GM19463 (cell line): ENCODE measurements around the gene VAV1.

ENCODE experiments used
- ATAC-seq: cut with Tn5 transposase; IDR thresholded peaks from one replicate; pipeline ENCODE4 v1.9.1; 2021; ENCODE audit warnings: mild to moderate bottlenecking, moderate library complexity; ENCODE audit not compliant: unreplicated experiment

Gene VAV1, protein sequence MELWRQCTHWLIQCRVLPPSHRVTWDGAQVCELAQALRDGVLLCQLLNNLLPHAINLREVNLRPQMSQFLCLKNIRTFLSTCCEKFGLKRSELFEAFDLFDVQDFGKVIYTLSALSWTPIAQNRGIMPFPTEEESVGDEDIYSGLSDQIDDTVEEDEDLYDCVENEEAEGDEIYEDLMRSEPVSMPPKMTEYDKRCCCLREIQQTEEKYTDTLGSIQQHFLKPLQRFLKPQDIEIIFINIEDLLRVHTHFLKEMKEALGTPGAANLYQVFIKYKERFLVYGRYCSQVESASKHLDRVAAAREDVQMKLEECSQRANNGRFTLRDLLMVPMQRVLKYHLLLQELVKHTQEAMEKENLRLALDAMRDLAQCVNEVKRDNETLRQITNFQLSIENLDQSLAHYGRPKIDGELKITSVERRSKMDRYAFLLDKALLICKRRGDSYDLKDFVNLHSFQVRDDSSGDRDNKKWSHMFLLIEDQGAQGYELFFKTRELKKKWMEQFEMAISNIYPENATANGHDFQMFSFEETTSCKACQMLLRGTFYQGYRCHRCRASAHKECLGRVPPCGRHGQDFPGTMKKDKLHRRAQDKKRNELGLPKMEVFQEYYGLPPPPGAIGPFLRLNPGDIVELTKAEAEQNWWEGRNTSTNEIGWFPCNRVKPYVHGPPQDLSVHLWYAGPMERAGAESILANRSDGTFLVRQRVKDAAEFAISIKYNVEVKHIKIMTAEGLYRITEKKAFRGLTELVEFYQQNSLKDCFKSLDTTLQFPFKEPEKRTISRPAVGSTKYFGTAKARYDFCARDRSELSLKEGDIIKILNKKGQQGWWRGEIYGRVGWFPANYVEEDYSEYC

DNA sequence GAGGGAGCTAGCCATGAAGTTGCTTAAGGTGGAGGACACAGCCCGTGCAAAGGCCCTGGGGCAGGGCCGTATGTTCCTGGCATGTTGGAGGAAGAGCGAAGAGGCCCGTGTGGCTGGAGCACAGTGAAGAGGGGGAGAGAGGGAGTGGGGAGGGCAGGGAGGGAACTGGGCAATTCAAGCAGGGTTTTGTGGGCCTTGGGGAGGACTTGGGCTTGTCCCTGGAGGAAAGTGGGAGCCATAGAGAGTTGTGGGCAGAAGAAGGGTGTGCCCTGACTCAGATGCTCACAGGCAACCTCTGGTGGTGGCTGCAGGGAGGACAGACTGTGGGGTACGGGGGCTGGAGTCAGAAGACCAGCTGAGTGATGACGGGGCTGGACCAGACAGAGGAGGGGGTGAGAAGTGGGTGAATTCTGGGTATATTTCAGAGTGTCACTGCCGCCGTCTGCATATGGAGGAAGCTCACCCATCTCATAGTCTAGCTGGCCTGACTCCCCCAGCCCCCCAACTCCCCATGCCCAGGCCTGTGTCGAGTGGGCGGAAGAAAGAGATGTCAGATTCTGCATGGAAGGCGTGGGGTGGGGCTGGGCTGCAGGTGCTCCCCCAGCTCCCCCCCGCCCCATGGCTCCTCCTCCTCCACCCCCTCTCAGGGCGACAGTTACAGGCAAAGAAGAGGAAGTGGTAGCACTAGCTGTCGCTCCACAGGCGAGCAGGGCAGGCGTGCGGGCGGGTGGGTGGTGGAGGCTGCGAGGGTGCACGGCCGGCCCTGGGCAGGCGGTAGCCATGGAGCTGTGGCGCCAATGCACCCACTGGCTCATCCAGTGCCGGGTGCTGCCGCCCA lies at the start of gene VAV1:
Gene VAV1, plus strand, starts transcription at position 681 of the 838 bp plus-strand sequence. Its CDS starts 100 bp downstream, at position 781.
- peak; percentile 52 for ATAC-seq

DNA sequence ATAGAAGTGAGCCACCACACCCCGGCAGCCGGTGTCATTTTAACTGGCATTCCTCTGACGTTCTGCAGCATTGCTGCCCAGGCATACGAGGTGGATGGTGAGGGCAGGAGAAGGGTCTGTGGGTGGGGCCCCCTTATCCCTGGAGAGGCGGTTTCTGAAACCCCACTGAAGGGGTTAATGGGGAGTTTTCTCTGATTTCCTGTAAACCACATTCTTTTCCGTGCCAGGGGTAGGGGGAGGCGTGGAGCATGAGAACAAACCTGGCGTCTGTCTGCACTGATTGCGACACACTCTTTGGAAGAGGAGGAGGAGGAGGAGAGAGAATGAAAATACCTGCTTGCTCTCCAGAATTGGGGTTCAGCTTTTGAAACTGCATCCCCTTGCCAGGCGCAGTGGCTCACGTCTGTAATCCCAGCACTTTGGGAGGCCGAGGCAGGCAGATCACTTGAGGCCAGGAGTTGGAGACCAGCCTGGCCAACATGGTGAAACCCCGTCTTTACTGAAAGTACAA lies 49.3 kb upstream of the VAV1 start:
- ATAC-seq: no peak

DNA sequence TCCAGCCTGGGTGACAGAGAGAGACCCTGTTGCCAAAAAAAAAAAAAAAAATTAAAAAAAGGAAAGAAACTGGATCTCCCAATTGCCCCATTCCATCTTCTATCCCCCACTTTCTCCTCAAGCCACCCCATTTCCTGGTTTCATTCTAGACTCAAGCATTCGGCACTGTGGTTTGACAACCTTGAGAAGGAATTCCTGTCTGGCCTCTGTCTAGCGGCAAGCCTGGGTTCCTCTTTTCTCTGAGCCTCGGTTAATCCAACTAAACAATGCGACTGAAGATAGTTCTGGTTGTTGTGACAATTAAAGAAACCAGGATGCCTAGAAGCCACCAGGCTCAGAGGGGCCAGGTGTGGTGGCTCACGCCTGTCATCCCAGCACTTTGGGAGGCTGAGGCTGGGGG lies 48.8 kb upstream of the VAV1 start:
- ATAC-seq: no peak

DNA sequence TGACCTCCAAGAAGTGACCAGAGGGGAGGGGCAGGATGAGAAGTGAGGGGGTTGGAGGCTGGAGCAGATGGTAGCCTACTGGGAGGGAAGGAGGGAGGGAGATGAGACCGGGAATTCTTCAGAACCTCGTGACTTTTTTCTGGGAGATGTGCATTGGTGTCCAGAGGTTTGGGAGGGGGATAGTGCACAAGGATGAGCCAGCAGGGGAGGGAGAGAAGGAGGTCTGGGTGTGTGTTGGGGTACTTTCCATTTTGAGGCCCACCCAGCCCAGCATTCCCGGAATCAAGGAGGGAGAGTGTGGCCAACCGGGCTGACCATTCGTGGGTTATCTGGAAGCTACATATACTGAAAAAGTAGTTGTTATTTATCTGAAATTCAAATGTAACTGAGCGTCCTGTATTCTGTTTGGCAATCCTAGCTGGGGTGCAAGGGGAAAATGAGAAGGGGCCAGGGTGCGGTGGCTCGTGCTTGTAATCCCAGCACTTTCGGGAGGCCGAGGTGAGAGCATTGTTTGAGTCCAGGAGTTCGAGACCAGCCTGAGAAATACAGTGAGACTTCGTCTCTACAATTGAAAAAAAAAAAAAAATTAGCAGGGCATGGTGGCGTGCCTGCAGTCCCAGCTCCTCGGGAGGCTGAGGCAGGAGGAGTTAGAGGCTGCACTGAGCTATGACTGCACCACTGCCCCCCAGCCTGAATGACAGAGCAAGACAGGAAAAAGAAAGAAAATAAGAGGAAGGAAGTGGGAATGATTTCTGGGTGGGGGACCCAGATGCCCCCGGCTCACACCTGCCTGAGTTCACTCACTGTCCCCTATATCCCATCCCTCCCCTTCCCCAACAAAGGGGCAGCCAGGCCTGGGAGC lies 47.6 kb upstream of the VAV1 start:
- no peak for ATAC-seq

DNA sequence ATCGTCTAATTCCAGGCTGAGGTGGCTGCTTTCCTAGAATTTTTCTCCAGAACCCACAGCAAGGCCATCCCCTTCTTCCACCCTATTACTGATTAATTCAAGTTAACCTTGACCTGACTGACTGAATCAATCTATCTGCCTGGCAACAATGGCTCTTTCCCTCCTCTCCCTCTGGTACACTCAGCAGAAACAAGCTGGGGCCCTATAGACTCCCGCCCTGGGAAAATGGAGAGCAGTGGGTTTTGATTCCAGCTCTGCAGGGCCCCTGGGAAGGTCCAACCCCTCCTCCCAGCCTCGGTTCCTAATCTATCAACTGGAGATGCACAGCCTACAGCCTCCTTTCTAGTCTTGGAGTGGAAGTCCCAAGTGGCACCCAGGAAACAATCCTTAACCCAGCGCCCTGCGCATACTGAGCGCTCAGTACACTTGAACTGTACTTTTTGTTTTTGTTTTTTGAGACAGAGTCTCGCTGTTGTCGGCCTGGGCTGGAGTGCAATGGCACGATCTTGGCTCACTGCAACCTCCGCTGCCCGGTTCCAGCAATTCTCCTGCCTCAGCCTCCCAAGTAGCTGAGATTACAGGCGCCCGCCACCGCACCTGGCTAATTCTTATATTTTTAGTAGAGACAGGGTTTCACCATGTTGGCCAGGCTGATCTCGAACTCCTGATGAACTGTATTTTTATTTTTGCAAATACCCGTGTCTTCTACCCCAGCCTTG lies 46.8 kb upstream of the VAV1 start:
- ATAC-seq: no peak

DNA sequence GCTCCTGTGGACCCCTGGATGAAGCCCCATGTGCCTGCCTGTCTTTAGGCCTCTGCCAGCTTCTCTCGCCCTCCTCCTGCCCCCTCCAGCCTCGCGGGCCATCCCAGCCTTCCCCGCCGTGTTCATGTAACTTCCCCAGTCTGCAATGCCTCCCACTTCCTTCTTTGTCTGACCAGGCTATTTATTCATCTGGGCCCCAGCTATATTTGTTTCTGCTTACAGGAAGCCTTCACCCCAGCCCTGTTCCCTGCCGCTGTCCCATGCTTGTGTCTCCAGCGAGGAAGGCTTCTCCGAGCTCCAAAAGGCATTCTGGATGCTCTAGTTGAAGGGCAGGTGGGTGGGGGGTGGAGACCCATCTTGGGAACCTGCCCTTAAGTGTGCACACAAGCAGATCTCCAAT lies 44.2 kb upstream of the VAV1 start:
- no peak for ATAC-seq

DNA sequence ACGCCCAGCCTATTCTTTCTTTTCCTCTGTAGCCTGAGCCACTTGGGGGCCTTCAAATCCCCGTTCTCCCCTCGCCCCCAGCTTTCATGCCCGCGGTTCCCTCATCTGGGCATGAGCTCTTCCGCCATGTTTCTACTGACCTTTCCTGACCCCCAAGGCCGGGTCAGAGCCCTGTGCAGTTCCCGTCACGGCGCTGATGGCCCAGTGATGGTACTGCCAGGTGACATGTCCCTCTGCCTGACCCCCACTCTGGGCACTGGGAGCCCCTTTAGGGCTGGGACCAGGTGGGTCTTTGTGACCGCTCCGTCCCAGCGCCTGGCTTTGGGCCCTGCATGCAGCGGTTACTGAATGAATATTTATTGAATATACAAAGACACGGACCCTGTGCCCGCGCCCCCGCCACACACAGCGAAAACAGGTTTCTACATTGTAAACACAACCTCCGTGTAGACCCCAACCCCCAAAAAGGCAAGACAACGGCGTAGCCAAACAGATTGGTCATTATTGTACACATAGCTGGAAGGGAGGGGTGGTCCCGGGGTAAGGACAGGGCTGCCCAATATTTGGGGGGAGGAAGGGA lies 42.8 kb upstream of the VAV1 start:
- ATAC-seq: no peak

DNA sequence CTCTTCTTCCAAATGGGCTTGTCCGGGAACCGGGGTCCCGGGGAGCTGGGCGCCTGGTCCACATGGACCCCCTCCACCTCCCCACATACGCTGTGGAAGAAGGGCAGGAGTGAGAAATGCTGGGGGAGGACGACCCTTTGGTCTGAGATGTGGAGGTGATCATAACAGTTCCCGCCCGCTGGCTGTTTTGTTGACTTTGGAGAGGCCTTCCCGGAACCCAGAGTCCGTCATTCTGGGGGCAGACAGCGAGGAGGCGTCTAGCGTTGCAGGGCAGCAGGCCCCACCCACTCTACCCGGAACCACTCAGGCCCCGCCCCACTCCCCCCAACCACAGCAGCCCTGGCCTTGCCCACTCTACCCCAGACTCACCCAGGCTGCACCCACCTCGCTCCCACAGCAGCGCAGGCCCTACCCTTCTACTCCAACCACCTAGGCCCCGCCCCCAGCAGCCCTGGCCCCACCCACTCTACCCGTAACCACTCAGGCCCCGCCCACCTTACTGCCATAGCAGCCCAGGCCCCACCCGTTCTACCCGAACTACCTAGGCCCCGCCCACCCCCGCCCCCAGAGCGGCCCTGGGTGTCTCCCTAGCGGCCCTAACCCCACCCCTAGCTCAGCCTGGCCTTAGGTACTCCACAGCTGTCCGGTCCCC lies 42.2 kb upstream of the VAV1 start:
- ATAC-seq: no peak

DNA sequence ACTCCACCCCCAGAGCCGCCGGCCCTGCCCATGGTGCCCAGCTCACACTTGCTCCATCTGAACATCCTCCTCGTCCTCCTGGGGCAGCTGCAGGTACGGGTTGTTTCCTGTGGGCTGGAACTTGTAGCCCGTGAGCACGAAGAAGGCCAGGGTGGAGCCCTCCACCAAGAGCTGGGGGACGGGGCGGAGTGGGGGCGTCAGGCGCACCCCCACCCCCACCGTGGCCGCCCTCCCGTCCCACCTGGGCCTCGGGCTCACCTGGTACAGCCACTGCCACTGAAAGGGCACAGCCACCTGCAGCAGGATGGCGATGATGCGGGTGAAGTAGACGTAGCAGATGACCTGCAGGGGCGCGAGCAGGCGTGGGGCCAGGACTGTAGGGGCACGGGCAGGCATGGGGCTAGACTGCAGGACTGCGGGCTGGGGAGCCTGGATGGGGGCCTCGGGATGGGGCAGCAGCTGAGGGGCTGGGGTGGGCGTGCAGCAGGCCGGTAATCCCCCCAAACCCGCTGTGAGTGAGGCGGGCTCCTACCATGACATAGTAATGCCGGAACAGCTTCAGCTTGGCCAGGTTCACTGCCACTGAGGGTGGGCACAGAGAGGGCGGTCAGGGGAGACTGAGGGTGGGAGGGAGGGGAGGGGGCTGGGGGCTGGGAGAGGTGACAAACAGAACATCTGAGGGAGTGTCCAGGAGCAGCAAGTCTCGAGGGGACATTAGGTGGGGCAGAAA lies 41.4 kb upstream of the VAV1 start:
- ATAC-seq: no peak

DNA sequence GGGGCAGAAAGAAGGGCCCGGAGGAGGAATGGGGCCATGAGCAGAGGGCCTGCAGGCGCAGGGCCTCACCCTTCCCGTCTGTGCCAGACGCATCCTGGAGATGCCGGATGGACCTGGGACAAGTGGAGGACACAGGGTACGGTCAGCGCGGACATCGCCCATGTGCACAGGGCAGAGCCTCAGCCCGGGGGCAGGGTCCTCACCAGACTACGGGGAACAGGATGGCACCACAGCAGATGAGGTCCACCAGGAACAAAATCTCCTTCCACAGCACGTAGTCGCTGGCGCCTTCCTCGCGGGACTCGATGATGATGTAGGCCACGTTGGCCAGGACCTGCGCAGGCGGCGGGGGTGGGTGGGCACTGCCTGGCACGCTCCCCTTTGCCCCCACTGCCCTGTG lies 40.7 kb upstream of the VAV1 start:
- no peak for ATAC-seq

DNA sequence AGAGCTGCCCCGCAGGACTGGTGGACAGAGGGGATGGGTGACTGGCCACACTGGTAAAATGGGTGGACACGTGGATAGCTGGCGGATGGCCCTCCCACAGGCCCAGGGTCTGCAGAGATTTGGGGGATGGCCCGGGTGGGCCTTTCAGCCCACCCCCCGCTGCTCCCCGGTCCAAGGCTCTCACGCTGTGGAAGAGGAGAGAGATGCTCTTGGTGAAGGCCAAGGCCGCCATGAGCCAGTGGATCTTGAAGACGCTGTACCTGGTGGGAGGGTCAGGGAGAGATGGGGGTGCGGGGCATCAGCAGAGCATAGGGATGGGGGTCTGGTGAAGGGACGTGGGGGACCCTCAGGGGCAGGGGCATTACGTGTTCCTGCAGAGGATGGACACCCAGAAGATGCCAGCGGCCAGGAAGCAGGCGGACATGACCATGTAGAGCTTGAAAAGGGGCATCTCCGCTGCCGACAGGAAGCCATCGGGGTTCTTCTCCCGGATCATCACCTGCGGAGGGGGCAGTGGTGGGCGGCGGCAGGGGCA lies 39.6 kb upstream of the VAV1 start:
- ATAC-seq: no peak

DNA sequence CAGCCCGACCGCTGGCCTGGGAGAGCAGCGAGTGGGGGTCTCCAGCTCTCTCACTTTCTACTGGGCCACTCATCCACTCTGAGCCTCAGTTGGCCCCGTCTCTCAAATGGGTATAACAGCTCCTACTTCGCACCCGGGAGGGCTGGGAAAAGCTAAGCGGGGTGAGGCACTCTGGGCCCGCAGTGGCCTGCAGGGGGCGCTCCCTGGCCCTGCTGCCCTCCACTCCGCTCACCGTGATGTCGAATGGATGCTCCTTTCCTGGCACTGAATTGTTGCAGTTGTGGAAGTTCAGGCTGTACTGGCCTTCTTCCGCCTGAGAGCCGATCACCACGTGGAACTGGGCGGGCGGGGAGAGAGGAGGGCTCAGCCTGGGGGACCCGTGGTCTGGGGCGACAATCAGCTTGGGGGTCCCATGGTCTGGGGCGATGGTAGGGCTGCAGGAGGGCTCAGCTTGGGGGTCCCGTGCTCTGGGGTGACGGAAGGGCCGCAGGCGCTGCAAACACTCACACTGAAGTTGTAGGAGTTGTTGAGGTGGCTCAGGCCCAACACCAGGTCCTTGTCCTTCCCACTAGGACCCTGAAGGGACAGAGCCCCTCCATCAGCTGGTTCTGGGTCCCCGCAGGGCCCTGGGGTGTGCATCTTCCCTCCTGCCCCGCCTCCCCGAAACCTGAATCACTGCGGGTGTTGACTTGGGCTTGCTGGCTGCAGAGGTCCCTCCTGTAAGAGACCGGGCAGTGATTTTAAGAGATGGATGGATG lies 39.0 kb upstream of the VAV1 start:
- ATAC-seq: no peak

DNA sequence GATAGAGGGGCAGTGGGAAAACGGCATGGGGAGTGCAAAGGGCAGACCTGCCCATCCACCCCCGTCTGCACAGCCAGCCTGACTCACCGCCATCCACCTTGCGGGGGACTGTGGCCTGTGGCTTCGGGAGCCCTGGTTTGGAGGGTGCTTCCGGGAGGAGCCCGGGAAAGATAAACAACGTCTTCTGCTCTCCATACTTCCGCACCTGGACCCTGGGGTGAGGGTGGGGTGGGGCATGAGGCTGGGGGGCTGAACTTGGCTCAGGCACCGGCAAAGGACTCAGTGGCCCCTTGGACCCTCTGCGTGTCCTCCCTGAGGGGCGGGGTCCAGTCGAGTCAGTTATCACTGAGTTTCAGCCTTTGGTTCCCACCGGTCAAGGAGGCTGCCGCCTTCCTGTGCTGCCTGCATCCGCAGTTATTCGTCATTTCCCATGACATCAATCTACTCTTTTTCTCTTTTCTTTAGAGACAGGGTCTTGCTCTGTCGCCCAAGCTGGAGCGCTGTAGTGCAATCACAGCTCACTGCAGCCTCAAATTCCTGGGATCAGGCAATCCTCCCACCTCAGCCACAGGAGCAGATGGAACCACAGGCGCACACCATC lies 38.3 kb upstream of the VAV1 start:
- no peak for ATAC-seq

DNA sequence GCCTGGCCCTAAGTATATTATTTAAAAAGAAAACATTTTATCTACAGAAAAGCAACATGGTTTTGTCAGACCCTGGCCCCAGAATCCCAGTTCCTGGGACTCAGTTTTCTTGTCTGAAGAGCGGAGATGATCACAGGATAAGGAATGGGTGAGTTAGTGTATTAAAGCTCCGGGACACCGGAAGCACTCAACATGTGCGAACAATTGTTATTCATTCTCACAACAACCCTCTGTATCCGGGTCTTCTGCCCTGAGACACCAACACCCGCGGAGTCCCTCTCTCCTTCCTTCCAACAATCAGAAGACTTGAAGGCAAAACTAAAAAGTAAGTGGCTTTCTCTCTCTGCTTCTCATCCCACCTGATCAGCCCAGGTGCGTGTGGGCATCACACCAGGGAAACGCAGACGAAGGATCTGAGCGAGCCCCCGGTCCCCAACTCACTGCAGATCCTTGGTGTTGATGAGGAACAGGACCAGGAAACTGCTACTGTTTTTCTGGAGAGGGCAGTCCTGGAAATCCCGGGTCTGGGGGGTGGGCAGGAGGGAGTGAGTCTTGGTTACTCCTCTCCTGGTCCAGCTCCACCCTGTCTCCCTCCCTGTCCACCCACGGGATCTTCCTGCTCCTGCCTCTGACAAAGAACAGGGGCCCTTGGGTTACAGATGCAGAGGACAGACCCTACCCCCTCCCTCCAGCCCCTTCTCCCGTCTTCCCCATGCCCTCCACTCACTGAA lies 37.2 kb upstream of the VAV1 start:
- no peak for ATAC-seq

DNA sequence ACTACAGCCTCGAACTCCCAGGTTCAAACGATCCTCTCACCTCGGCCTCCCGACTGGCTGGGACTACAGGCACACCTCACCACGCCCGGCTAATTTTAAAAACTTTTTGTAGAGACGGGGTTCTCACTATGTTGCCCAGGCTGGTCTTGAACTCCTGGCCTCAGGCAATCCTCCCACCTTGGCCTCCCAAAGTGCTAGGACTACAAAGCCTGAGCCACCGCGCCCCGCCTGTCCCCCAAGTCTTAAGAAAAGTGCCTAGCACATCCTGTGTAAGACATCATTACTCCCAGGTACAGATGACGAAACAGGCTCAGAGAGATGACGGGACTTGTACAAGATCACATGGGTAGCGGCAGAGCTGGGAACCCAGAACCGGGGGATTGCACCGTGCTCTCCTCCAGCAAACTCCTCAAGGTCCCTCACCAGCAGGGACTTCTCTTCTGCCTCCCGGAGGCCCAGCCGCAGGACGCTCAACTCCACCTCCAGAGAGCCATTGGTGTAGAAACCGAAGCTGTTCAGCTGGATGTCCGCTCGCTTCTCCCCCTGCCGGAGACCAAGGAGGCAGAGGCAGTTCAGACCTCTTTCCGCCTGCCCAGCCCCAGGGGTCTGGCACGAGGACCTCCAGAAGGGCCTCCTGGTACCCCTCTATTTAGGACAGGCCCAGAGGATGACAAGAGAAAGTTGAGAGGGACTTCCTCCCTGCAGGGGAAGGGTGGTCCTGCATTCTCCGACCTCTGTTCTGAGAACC lies 36.2 kb upstream of the VAV1 start:
- ATAC-seq: no peak
